ENCODE results near the gene EGF.

EGF gene

DNA sequence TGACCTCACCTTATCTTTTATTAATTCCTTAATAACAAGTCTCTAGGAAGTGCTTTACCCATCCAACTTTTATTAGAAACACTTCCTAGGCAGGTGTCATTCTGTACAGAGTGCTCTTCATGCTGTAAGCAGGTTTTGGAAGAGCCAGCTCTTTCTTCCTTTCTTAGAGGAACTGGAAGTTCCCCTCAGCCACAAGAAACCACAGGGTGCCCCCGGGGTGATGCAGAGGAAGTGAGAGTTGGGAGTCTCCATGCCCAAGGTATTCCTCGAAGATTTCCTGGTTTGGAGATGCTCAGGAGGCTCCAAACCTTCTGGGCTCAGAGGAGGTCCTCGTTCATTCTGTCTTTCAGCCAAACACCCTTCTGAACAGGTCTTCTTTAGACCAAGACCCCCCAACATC is 83.8 kb downstream of the EGF start:
- no peak for DNase-seq (ENCODE audit: low spot score)

DNA sequence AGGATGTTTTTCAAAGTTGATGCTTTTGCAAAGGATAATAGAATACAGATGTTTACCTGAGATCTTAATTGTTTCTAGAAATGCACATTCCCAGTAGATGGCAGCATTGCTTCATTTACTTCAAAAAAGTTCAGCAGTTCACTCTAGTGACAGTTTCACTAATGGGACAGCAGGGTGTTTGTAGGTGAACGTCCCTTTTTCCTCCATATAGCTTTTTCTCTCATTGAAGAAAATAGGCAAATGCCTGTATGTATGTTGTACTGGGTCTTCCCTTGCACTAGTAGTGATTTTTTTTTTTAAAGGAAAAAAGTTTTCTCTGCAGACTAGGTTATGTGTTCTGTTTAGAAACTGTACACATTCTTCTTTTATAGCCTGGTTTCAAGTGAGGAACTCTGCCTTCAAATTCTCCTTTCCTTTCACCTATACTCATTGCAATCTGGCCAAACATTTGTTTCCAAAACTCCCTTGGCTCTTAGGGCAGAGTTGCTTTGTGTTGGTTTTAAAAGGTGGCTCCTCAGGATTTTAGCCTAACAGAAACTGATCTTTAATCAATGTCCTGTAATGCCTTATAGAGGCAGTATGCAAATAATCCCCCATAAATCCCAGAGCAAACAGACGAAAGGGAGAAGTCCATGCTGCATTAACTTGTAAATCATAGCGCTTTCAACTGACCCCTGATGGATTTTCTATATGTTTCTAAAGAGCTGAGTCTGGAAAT is 86.3 kb downstream of the EGF start:
- peak; percentile 63 for DNase-seq (ENCODE audit: low spot score)

DNA sequence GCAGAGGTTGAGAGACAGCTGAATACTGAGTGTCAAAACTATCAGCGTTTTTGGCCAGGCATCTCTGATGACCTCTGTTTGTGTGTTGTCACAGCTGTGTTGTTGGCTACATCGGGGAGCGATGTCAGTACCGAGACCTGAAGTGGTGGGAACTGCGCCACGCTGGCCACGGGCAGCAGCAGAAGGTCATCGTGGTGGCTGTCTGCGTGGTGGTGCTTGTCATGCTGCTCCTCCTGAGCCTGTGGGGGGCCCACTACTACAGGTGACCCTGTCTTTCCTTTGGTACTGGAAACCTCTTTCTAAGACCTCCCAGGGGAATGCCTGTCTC is 86.9 kb downstream of the EGF start:
- no peak for DNase-seq (ENCODE audit: low spot score)

DNA sequence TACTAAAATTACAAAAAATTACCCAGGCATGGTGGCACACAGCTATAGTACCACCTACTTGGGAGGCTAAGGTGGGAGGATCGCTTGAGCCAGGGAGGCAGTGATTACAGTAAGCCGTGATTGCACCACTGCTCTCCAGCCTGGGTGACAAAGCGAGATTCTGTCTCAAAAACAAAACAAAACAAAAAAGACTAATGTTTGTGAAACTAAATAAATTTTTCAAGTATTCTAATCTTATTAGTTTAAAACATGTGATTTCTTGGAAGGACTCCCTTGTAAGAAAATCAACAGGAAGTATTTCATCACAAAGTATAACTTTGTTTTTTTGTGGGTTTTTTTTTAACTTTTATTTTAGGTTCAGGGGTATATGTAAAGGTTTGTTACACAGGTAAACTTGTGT is 89.6 kb downstream of the EGF start:
- DNase-seq (ENCODE audit: low spot score): no peak

DNA sequence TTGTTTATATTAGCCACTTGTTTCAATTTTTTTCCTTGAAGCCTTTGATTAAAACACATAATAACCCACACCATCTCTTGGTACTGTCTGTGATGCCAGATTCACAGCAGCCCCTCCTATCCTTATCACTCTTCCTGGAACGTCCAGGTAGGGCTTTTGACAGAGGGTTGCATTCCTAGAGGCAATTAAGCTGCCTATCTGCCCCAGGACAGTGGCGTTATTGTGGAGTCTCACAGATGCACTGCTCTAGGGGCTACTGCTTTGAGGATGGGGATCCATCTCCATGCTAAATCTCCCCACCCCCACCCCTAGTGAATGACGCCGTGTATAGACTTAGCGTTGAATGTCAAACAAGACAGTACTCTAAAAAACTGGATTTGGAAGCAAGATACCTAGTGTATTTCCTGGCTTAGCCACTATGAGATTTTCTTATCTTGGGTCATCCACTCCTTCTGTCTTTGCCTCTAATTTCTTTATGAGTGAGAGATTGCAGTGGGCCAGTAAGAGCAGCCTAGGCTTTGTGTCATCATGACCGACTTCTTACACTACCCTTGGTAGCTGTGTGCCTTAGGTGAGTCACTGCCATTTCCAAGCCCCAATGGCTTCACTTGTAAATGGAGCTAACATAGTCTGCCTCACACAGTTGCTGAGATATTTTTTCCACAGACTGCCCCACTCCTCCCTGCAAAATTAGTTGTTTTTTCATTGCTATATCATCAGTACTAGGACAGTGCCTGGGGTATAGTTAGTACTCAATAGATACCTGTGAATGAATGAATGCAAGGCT is 90.9 kb downstream of the EGF start:
- no peak for DNase-seq (ENCODE audit: low spot score)

DNA sequence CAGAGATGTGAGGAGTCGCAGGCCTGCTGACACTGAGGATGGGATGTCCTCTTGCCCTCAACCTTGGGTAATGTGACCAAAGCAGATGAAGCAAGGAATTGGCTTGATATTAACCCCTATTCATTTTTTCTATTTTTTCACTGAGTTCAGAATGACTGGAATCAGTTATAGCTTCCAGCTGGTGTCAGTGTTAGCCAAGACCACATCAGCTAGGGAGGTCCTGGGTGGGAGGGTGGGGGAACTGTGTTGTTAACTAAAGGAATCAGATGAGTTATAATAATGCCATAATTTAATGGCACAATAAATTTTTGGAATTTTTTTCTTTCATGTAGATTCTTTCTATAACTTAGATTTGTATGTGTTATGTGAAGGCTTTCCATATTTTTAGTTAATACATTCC is 91.9 kb downstream of the EGF start:
- no peak for DNase-seq (ENCODE audit: low spot score)

DNA sequence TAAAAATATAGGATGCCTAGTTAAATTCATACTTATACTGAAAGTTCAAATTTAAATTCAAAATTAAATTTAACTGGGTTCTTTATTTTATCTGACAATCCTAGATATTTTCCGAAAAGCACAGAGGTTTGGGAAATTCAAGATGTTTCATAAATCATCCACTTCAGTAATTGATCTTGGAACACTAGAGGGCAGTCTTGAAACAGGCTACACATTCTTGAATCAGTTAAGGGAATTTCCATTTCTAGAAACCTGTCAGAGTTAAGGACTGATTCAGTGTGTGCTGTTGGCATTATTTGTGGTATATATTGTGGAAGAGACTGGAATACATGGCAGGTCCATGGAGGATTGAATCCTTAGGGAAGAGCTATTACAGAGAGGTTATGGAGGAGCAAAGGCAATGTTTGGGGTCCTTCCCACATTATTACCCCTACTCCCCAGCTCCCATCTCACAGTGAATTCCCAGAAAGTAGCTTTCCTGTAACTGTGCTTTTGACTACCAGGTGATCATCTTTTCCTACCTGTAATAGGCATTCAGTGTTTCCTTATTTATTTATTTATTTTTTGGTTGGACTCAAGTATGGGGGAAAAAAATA is 92.9 kb downstream of the EGF start:
- DNase-seq (ENCODE audit: low spot score): peak; percentile 70

DNA sequence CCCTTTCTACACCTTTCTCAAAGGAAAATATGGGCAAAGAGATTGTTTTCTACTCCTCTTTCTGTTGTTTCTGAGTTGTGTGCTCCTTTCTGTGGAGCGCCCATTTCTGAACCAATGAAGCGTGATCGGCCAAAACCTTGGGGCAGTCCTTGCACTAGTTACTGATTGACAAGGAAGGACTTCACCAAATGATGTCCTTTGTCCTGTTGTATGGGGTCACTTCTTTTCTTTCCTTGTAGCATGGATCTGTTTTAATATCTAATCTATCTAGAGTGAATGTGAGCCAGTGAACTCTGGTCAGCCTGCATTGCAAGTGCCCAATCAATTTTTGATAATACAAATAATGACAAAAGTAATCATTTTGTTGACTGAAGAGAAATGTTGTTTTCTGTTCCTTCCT is 94.5 kb downstream of the EGF start:
- DNase-seq (ENCODE audit: low spot score): no peak

DNA sequence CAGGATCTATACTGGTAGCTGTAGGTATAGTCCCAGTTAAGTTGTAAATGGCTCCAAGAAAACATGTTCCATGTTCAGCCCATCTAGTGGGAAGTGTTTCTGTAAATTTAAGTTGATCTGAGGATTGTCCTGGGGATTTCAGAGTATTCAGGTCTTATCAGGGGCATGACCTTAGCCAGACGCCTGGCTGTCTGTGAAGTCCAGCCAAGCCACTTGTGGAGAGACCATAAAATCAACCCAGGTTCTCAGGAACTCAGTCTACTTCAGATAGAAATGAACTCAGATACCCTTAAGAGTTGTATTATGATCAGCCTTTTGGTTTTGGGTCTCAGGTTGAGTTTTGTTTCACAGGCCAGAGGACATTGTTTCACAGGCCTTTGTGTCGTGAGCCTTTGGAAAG is 95.9 kb downstream of the EGF start:
- no peak for DNase-seq (ENCODE audit: low spot score)

DNA sequence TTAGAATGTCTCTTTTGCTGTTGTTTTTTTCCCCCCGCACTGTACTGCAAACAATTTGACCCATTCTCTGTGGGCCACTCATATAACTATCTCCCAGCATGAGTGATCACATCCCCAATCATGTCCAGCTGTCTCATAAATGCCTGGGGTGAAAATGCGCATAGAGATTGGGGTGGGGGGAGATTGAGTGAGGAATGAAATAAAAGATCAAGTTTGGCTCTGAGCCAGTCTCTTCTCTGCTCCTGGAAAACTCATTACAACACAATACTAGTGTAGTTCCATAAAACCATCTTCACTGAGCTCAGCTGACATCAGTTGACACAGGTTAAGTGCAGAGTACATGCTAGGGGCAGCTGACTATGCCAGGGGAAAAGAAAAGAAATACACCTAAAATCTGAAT is 96.9 kb downstream of the EGF start:
- no peak for DNase-seq (ENCODE audit: low spot score)

DNA sequence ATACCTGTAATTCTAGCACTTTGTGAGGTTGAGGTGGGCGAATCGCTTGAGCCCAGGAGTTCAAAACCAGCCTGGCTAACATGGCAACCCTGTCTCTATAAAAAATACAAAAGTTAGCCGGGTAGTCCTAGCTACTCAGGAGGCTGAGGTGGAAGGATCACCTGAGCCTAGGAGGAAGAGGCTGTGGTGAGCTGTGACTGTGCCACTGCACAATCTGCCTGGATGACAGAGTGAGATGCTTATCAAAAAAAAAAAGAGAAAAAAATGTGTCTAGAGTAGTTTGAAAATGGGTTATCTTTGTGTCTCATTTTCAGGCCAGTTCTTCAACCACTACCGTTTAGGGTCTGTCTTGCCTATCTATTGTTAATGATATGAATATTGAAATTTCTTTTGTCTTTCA is 98.1 kb downstream of the EGF start:
- DNase-seq (ENCODE audit: low spot score): no peak

DNA sequence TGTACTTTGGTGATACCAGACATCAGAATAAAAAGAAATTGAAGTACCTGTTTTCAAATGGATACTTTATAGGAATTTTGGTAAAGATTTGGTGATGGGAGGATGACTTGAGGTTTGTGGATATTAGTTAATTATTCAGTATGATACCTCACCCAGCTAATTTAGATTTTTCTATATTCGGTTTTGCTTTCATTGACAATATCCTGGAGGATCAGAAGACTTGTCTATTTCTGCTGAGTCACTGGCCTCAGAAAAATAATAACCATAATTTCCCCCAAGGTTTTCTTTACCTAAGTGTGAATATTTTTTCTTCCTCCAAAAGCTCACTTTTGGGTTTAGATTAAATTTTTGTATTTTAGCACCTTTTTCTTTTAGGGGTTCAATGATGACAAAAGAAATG is 100.2 kb downstream of the EGF start:
- no peak for DNase-seq (ENCODE audit: low spot score)

DNA sequence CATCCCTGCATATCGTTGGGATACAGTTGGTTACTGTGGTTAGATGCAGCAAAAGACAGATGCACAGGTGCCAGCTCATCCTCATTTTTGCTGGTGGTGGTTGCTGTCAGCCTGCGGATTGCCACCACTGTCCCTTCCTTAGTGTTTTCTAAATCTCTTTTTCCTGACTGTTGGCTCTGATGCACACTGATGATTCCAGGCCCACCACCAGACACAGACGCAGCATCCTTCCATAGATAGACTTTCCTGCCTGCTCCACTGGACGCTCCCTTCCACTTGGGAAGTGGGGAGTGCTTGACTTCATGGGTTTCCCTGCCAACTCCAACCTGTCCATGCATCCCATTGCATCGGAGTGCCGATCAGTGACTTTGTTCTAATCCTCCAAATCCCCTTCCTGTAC is 101.5 kb downstream of the EGF start:
- no peak for DNase-seq (ENCODE audit: low spot score)

DNA sequence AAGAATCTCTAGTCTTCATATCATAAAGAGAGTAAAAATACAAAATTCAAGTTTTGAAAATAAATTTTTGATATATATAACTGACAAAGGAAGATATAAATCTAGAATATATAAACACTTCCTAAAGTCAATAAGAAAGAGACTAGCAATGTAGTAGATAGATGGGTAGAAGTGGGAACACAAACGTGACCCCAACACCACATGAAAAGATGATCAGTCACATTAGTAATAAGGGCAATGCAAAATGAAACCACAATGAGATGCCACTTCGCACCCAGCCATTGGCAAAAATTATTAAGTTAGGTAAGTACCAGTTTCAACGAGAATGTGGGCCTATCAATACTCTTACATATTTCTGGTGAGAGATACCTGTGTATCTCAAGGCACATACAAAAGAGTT is 106.5 kb downstream of the EGF start:
- no peak for DNase-seq (ENCODE audit: low spot score)

DNA sequence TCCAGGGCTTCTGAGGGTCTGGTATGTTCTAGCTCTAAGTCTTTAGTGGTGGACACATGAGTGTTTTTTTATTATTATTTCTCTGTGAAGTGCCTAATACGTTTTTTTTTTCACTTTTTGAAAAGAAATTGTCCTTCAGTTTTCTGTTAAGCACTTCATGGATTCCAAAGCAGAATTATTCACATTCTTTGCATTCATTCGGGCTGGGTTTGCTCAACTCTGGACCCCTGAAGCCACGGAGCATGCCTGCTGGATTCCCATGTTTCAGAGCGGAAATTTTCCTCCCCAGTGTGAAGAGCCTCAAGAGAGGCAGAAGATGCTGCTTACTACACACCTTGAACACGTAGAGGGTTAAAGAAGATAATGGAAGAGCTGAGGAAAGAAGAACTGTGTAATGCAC is 107.5 kb downstream of the EGF start:
- DNase-seq (ENCODE audit: low spot score): peak; percentile 31

DNA sequence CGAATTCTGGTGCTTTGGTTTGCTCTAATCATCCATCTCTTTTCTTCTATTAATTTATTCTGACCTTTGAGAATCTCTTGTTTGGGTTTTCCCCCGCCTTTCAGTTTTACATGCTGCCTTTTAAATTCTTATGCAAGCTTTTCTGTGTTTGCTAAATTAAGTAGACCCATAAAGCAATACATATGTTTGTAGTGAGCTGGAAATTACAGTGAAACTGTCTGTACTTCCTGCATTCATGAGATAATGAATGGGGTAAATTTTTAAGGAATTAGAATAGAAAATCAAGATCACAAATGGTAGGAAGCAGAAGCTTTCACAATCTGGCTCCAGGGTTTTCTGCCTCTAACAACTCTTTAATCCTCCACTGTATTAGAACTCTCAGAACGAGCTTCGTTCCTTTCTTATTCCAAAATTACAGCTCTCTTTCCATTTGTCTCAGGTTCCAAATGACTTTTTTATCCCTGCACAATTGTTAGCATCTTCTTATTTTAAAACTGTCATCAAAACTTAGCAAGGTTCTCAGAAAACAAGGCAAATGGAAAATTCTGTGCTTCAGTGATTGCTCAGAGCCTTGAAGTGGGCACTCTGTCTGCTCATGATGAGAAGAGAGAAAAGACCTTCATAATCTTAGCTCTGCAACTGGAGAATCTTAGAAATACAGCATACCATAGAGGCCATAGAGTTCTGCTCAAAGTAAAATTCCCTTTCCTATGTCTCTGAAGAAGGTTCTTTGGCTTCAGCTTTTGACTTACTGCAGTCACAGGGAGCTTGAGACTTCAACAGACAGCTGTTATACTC is 108.2 kb downstream of the EGF start:
- DNase-seq (ENCODE audit: low spot score): no peak

DNA sequence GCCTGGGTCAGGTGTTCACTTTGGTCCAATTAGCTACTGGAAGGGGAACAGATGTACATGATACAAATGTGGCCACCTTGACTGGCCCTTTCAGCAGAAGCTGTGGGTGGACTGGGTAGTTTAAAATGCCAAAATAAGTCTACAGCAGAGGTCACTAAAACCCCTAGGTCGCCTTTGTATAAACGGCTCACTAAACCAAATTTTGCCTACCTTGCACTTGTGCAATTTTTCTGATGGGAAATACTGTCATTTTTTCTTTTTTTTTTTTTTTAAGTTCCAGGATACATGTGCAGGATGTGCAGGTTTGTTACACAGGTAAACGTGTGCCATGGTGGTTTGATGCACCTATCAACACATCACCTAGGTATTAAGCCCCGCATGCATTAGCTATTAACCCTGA is 109.8 kb downstream of the EGF start:
- DNase-seq (ENCODE audit: low spot score): no peak

DNA sequence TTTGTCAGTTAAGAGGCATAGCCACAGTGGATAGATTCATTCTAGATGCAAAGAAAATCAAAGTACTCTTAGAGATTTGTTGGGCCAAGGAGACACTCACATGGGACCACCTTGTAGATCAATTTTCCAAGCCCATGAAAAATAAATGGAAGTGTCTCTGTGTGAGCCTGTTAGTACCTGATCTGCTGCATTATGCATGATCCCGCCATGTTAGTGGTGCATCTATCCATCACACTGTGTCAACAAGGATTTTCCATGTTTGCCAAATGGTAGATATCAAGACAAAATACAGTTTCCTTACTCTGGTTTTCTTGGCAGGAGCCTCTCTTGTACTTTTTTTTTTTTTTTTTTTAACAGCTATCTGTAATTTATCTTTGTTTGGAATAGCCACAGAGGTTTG is 112.4 kb downstream of the EGF start:
- no peak for DNase-seq (ENCODE audit: low spot score)

DNA sequence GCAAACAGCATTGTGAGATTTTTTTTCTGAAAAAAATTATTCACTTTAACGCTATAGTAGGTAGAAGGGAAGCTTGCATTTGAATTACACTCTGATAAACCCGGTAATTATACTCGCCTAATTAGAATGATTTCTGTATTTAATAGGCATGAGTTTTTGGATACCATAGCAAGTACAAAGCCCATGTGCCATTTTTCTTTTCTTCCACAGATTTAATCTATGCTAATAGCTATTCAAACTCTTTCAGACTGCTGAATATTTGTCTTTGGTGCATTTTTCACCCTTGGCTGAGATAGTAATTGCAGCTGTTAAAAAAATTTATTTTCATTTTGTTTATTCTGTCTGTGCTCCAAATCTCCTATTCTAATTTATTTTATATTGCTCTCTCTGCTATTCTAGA is 113.0 kb downstream of the EGF start:
- no peak for DNase-seq (ENCODE audit: low spot score)

DNA sequence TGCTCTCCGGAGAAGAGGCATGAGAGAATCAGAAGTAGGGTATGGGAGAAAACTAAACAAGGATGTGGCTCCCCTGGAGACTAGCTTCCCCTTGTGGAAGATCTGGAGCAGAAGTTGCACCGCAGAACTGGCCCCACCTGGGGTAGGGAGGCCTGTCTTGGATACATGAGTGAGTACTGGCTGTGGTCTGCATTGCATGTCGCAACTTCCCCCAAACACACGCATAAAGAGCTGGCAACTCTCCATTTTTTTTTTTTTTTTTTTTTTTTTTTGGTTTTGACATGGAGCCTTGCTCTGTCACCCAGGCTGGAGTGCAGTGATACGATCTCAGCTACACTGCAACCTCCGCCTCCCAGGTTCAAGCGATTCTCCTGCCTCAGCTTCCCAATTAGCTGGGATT is 119.9 kb downstream of the EGF start:
- DNase-seq (ENCODE audit: low spot score): no peak

DNA sequence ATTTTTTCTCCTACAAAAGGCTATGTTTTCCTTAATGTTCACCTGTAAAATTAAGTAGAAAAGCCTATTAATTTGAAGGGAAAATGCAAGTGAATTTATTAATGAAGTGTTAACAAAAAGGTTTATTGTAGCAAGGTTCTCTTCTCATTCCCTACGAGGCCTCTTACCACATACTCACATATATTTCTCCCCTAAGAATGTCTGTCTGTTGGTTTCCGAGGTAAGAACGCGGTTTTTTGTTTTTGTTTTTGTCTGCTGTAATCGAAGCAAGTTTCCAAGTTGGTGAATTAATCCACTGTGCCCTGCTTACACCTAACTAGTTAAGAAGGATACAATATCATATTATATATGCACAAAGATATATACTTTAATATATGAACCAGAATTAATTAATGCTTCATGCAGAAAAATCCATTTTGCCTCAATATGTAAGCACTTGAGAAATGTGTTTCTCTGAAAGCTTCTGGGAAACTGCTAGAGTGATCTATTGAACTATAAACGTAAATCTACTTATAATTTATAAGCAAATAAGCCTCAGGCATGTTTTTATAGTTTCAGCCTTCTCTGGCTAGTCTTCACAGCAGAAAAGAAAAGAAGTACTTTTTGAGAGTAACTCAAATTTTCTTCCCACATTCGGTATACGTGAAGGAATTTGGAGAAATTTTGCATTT is 120.8 kb downstream of the EGF start:
- no peak for DNase-seq (ENCODE audit: low spot score)

DNA sequence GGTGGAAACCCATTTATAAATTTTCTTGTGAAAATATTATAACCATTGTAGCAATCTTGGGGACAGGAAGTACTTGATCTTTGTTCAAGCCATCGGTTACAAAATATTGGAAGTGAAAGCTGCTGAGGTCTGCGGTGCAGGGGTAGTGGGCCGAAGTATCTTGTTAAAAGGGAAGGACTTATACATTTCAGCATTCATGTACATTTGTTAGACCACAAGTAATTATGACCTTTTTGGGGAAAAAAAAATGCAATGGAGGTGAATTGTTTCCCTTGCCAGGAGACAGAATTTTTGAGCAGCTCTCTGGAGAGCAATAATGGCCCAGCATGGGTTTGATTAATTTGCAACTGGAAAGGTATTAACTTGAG is 121.3 kb downstream of the EGF start:
- DNase-seq (ENCODE audit: low spot score): no peak

Measured in AG08395 (cell line).